Skin epidermis (tissue), 12 donors: Measurements from ENCODE around the gene GSE1.

ENCODE experiments used
- H3K27ac ChIP-seq, 21 experiments: fragments of 200-600 bp; sonication (generic) in 11 of 21; one replicate each; pipeline ENCODE4 v1.5.0; 2020; ENCODE audit warnings: mild to moderate bottlenecking in 3 of 21, inconsistent platforms in 2 of 21, moderate library complexity in 2 of 21
- H3K4me3 ChIP-seq, 7 experiments: fragments of 200-600 bp; sonication (generic) in 2 of 7; one replicate each; pipeline ENCODE4 v1.5.0; 2020; ENCODE audit warnings: inconsistent platforms in 2 of 7, mild to moderate bottlenecking in 2 of 7, moderate library complexity in 1 of 7

The GSE1 gene

DNA sequence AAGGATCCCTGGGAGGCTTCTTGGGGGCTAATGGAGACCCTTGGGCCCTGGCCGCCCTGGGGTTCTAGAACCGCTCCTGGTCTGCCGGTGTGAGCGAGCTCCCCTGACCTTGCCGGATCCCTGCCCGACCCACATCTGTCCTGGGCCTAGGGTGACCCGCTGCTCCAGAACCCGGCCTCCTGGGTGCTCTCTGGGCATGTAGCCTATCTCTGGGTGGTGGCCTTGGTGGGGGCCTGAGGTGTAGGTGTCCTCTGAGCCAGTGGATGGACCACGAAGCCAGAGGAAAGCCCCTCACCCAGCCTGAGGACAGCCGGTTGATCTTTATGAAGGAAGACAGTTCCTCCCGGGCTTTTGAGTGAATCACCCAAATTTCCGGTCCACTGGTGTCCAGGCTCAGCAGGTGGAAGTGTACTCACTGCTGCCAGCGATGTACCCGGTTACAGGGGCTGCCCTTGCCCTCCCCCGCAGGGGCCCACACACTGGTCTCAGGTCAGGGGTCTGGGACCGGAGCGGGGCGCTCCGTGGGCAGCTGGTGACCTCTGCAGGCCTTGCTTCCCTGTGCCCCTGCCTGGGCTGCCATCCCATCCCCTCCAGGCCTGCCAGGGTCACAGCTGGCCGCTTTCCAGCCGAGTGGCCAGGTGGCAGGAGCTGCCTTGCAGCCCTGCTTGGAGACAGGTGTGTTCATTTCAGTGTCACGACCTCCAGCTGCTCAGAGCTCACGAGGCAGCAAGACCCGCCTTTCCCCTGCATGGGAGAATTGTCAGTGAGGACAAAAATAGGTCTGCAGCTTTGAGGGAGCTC, 10.5 kb upstream of the GSE1 start:
- Histone ChIP-seq H3K4me3 (no peak overlapping the region), H3K27ac (peak overlapping the region in 2 of 21 experiments; percentile 30 to 51)

GRCh38 chr16:85603203-85603755, 9.8 kb upstream of the GSE1 start:
- peak overlapping the region in 2 of 21 experiments; percentile 30 to 49 for H3K27ac ChIP-seq
- no peak overlapping the region for H3K4me3 ChIP-seq

DNA sequence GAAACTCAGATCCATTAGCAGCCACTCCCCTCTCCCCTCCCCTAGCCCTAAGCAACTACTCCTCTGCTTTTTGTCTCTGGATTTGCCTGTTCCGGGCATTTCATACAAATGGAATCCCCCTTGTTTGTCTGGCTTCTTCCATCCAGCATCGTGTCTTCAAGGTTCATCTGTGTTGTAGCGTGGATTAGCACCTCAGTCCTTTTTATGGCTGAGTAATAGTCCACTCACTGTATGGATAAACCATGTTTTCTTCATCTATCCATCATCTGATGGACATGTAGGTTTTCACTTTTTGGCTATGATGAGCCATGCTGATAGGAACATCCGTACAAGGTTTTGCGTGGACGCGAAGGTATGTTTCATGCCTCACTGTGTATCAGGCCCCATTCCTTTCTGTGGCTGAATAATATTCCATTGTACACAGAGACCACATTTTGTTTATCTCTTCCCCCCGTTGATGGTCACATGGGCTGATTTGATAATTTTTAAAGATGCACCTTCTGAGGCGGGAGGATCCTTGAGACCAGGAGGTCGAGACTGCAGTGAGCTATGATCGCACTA, 8.9 kb upstream of the GSE1 start:
- Histone ChIP-seq H3K27ac (peak overlapping the region in 1 of 21 experiments; percentile 2), H3K4me3 (no peak overlapping the region)

GRCh38 chr16:85605051-85605911, 7.8 kb upstream of the GSE1 start:
- Histone ChIP-seq H3K27ac (no peak overlapping the region), H3K4me3 (no peak overlapping the region)

DNA sequence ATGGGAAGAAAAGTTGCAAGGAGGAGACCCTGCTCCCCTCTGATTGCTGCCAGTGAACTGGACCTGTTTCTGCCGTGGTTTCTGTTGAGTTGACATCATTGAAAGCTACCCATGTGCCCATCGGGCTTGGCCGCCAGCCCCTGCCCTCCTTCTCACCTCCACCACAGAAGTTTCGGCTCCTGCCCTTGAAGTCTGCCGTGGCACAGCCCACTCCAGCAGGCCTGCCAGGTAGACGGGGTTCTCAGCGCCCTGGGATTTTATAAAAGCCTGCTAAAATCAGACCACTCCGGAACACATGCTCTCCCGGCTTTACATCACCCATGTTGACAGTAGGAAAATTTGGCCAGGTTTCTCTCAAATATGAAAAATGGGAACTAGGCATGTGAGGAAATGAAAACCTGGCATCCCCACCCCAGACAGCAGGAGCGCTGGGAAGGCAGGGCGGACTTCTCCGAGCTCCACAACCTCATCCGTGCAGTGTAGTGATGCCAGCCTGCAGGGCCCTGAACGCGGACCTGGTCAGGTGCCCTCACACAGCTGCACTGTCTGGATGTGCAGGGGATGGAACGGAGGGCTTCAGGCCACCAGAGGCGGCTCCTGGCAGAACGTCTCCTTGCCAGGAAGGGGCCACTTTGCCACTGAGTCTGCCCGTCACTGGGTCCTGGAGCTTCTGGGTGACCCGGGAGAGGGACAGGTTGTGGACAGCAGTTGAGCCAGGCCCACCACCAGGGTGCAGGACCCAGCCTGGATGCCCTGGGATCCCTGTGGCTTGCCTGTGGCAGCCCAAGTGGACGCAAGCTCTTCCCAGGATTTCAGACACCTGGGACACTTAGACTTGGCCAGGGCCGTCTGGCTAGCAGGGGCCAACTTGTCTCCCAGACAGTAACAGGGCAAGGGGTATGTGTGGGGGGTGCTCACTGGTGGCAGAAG, 6.9 kb upstream of the GSE1 start:
- H3K27ac ChIP-seq: no peak overlapping the region

GRCh38 chr16:85606904-85607303, 6.2 kb upstream of the GSE1 start:
- H3K4me3 ChIP-seq: no peak overlapping the region
- H3K27ac ChIP-seq: no peak overlapping the region

More for the DNA sequence above, 6.9 kb upstream of the GSE1 start:
- H3K4me3 ChIP-seq: no peak overlapping the region

DNA sequence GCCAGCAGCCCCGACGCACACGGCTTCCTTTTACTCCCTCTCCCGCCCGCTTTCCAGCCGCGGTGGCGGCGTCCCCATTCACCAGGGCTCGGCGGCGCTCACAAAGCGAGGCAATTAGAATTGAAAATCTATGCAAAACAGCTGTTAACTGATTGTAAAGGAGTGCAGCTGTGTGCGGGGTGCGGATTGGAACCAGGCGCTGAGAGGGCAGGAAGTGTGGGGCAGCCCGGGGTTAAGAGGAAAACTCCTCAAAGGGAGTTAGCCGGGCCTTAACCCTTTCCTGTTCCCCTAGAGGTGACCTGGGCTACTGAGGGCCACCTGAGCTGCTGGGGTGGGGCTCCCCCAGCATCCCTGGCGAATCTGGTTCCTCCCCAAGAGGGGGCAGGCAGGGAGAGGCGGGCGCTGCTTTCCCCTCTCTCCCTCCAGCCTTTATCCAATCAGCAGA, 5.8 kb upstream of the GSE1 start:
- H3K4me3 ChIP-seq: no peak overlapping the region
- no peak overlapping the region for H3K27ac ChIP-seq

DNA sequence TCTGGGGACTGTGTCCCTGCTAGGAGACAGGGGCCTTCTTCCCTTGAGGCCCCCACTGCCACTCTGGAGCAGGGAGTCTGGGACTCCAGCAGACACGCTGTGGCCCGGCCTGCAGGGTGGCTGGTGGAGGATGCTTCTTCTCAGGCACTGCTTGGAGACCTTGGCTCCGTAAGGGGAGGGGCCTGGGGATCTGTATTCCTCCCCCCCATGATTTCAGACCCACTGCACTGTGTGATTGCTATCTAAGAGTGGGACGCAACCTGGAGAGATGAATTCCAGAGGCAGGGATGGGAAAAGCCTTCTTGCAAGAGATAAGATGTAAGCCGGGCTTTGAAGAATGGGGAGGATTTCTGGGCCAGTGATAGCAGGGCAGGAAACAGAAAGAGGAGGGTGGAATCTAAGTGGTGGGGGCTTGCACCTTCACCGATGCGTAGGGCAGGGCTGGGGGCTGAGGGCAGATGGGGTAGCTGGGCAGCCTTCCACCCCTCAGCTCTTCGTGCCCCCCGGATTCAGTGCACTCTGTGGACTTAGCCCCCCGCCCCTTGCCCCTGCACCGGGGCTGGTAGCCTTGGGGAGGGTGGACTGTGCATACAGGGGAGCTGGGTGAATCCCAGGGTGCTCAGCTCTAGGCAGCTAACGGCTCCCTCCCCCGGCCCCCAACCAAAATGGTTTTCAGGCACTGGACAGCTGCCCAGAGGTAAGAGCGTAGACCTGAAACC, 5.2 kb upstream of the GSE1 start:
- no peak overlapping the region for H3K4me3 ChIP-seq
- no peak overlapping the region for H3K27ac ChIP-seq

- H3K27ac ChIP-seq: no peak overlapping the region
These were observed 4.6 kb upstream of the GSE1 start for GRCh38 chr16:85608515-85608885.

GRCh38 chr16:85608887-85609286, 4.2 kb upstream of the GSE1 start:
- Histone ChIP-seq H3K4me3 (no peak overlapping the region), H3K27ac (no peak overlapping the region)

More at GRCh38 chr16:85608515-85608885, 4.6 kb upstream of the GSE1 start:
- H3K4me3 ChIP-seq: no peak overlapping the region

DNA sequence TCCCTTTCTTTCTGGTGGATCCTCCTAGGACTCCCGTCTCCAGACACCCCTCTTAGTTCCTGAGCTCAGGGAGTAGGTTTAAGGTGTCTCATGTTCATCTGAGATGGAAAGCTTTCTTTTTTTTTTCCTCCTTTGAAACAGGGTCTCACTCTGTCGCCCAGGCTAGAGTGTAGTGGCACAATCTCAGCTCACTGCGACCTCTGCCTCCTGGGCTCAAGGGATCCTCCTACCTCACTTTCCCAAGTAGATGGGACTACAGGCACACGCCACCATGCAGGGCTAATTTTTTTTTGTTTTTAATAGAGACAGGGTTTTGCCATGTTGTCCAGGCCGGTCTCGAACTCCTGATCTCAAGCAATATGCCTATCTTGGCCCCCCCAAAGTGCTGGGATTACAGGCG, 3.6 kb upstream of the GSE1 start:
- no peak overlapping the region for H3K27ac ChIP-seq
- H3K4me3 ChIP-seq: no peak overlapping the region

DNA sequence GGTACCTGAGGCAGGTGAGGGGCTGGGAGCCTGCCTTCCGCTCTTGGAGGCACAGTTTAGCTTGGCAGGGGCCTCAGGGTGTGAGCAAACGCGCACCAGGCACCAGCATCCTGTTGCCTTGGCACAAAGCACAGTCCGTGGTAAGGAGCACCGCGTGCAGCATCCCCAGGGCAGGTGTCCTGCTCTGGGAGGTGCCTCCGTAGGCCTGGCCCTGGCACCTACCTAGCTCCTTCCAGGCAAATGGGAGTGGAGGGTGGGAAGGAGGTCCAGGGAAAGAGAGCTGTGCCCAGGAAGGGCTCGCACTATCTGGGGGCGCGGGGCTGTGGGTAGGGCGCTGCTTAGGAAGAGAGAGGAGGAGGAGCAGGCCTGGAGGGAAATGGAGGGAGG, 3.1 kb upstream of the GSE1 start:
- H3K4me3 ChIP-seq: no peak overlapping the region
- H3K27ac ChIP-seq: peak overlapping the region in 4 of 21 experiments; percentile 5 to 46 (median 22)

DNA sequence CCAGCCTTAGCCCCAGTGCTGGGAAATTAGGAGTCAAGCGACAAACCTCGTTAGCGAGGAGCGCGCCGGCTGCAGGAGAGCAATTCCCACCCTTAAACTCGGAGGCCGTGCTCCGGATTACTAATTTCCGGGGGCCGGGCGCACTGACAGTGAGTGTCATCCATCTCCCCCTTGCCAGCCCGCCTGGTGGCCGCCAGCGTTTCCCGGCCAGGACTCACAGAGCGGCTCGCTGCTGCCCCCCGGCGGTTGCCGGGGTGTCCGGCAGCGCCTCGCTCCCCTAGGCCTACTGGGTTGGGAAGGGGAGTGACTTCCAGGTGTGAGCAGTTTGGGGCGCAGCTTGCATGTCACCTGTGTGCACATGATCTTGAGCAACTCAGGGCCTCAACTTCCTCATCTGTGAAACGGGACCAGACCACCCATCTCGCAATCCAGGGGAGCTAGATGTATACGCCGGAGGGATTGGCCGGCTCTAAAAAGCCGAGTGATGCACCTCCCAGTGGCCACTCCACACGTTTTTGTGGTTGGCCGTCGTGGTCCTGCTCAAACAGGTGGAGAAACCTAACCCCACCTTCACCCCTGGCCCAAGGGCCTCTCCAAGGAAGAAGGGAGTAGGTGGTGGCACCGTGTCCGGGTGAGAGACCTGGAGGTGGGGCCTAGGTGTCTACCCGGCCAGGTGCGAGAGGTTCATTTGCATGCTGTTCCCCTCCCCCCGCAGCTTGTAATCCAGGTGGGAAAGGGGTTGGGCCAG, 2.5 kb upstream of the GSE1 start:
- peak overlapping the region; percentile 22 to 71 (median 59) for H3K4me3 ChIP-seq

GRCh38 chr16:85611194-85611443, 2.0 kb upstream of the GSE1 start:
- H3K27ac ChIP-seq: peak overlapping the region in 19 of 21 experiments; percentile 12 to 93 (median 83)
- H3K4me3 ChIP-seq: peak overlapping the region; percentile 22 to 71 (median 59)

More for the DNA sequence above, 2.5 kb upstream of the GSE1 start:
- H3K27ac ChIP-seq: peak overlapping the region in 16 of 21 experiments; percentile 62 to 93 (median 86)

DNA sequence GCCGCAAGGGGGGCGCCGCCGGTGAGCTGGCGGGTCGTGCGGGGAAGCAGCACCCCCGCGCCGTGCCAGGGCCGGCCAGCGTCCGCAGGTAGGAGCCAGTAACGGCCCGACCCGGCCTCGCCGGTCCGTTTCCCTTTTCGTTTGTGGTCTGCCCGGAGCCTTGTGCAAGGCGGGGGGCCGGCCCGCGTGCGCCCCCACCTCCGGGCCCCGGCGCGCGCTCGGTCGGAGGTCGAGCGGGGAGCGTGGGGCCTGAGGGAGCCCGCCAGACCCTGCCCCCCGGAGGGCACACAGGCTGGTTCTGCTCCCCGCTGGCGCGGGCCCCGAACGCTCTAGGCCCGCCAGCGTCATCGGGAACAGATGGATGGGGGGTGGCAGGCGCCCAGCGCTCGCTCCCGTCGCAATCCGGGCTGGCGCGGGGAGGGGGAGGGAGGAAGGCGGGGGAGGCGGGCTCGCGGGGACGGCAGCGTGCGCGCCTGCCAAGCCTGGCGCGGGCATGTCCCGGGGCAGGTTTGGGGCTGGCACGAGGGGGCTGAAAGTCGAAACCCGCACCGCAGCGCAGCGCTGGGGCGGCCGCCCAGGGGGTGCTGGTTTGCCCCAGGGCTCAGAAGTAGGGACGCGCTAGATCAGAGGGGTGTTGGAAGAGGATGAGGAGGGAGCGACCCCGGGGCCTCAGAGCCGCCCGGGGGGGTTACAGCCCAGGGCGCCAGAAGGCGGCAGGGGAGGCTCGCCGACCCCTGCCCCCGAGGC, 1.5 kb upstream of the GSE1 start:
- peak overlapping the region; percentile 22 to 71 (median 59) for H3K4me3 ChIP-seq
- H3K27ac ChIP-seq: peak overlapping the region in 20 of 21 experiments; percentile 12 to 93 (median 82)

- H3K27ac ChIP-seq: peak overlapping the region in 20 of 21 experiments; percentile 12 to 93 (median 82)
- peak overlapping the region; percentile 22 to 71 (median 59) for H3K4me3 ChIP-seq
These were observed 826 bp upstream of the GSE1 start for GRCh38 chr16:85612191-85612800.
